GM15510 (cell line): Measurements from ENCODE around the gene CAMKMT.

Experiments used
- POLR2A ChIP-seq: IDR thresholded peaks from 3 replicates; pipeline ENCODE4 v1.6.1; 2011; ENCODE audit warnings: borderline replicate concordance; ENCODE audit not compliant: insufficient read length; ENCODE audit errors: extremely low read depth

CAMKMT gene

GRCh38 chr2:44614940-44615339, 253.2 kb downstream of the CAMKMT start:
- no peak for TF ChIP-seq POLR2A

- TF ChIP-seq POLR2A: no peak
Observed at GRCh38 chr2:44615950-44616518, 254.3 kb downstream of the CAMKMT start.

GRCh38 chr2:44616667-44617155, 255.0 kb downstream of the CAMKMT start:
- no peak for TF ChIP-seq POLR2A

DNA sequence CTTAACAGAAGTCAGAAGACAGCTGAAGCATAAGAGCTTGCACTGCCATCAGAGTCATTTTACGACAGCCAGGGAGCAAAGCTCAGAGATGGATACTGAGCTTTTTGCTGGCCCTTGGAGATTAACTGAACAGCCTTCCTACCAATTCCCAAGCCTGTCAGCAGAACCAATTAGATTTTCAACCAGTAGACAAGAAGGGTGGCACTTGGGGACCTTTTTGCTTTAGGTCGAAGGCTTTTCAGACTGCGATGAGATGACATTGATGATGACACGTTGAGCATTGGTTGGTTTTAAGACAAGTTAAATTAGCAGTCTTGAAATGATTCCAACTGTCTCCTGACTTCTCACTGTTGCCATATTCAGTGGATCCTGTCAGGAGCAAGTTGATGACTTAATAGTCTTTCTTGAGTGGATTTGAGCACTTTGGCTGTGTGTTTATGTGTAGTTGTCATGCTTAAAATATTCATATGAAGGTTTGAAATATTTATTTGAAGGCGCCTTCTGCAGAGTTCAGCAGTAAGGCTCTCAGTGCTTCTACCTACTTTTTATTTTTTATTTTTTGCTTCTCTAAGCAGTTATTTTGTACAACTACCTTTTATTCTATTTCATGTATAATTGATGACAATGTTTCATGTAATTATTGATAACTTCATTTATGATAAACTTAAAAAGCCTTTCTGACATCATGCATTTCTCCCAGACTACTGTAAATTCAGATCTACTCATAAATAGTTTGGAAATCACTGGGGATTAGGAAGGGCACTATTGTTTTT, 256.7 kb downstream of the CAMKMT start:
- TF ChIP-seq POLR2A: no peak

- TF ChIP-seq POLR2A: no peak
Observed at GRCh38 chr2:44620189-44620990, 258.6 kb downstream of the CAMKMT start.

DNA sequence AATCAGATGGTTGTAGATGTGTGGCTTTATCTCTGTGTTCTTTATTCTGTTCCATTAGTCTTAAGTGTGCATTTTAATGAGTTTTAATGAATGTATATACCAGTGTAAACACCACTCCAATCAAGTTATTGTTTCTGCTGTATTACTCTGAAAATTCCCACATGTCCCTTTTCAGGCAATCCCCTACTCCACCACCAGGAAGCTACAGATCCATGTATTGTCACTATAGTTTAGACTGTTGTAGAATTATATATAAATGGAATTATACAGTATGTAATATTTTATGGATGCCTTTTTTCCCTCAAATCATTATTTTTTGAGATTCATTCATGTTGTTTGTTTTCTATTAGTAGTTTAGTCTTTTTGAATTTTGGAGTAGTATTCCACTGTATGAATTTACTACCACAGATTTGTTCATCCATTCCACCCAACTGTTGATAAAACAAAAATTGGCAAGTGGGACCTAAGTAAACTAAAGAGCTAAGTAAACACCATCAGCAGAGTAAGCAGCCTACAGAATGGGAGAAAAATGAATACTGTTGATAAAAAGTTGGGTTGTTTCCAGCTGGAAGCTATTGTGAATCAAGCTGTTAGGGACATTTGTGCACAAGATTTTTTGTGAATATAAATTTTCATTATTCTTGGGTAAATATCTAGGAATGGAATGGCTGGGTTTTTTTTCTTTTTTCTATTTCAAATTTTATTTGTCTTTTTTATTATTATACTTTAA, 262.0 kb downstream of the CAMKMT start:
- TF ChIP-seq POLR2A: no peak

DNA sequence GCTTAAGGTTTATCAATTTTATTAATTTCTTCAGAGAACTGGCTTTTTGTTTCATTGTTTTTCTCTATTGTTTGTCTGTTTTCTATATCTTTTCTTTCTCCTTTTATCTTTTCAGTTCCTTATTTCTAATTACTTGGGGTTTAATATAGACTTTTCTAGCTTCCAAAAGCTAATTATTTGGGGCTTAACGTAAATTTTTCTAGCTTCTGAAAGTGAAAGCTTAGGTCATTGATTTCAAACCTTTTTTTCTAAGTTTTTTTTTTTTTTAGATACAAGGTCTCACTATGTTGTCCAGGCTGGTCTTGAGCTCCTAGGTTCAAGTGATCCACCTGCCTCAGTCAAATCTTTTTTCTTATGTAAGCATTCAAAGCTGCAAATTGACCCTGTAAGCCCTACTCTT, 266.6 kb downstream of the CAMKMT start:
- TF ChIP-seq POLR2A: no peak

- TF ChIP-seq POLR2A: no peak
Observed at GRCh38 chr2:44632931-44633689, 271.4 kb downstream of the CAMKMT start.

DNA sequence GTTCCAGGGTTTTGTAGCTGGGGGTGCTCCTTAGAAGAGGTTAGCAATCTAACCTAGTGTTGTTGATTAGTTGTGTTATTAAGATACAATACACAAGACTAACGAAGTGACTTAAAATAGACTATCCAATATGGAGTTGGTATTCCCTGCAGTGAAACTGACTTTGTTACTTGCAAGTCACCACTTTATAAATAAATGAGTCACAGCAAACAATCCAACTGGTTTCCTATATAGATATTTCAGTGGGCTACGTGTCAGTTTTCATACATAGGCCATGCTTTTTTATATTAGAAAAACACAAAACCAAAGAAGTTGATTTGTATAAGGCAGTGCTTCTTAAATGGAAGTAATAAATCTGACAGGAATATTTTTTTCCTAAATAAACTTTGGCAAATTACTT, 274.0 kb downstream of the CAMKMT start:
- TF ChIP-seq POLR2A: no peak

DNA sequence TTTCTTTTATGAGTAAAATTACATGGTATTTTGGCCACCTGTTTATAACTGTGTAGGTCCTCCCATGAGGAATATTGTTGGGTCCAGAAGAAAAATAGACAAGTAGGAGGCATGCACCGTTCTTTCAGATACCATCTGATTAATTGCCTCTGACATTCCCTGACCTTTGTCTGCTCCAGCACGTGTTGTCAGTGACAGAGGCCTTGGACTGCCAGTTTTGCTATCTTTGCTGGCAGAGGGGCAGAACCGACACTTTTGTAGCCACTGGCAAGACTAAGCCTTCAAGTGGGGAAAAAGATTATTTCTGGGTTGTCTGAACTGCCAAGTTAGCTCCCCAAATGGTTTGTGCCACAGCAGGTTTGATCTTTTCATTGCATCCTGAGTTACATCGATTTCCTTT, 276.9 kb downstream of the CAMKMT start:
- TF ChIP-seq POLR2A: no peak

DNA sequence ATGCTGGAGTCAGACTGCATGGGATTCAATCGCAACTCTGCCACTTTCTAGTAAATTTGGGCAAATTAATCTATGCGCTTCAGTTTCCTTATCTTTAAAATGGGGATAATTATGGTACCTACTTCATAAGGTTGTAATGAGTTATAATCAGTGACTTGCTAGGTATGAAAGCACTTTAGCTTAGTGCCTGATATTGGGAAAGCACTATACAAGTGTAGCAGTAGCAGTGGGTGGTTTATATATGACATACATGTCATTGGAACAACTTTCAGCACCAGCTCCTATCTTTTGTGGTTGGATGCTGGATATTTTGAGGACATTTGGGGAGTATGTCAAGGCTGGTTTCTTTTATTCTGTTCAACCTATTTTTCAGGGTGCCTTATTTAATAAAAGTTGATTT, 277.7 kb downstream of the CAMKMT start:
- TF ChIP-seq POLR2A: no peak

DNA sequence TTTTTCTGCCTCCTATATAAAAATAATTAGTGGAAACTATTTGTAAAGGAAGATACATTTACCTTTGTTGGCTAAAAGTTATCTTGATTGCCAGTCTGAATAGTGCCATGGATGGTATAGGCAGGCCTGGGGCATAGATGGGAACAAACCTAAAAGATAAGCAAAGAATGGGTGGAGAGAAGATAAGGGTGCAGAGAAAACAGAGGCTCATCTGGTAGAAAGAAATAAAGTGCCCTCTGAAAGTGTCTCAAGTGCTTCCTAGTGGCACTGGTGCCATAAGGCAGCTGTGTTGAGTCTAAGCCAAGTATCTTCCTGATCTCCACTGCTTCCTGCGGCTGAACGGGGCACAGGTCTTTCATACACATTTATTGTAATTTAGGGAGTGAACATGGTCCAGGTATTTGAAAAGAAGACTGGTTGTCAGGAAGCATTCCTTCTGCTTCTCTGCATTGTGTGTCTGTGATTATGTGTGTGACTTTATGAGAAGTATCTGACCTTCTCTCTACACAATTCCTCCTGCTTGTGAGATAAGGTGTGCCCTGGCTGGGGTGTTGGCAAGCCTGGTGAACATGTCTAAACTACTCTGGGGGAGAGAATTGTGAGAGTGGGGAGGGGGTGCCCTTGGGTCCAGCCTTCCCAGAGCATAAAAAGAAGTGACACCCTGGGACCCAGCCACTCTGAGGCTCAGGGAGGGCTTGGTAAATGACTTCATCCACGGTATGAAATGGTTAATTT, 280.5 kb downstream of the CAMKMT start:
- TF ChIP-seq POLR2A: no peak

GRCh38 chr2:44645937-44646336, 284.2 kb downstream of the CAMKMT start:
- TF ChIP-seq POLR2A: no peak
